SK-N-SH (cell line): ENCODE data around the gene RNF130.

Experiments used
- TEAD4 ChIP-seq: IDR thresholded peaks from 2 replicates; pipeline ENCODE4 v1.4.0; 2012; ENCODE audit warnings: mild to moderate bottlenecking, borderline replicate concordance; ENCODE audit not compliant: insufficient read depth
- TF ChIP-seq, protein P1 (sequence below): fragments of 200-600 bp; sonication (generic); IDR thresholded peaks from 2 replicates; pipeline ENCODE4 v1.6.1; 2017; ENCODE audit warnings: antibody characterized with exemption, mild to moderate bottlenecking, moderate library complexity

GRCh38 chr5:180112181-180112861, 40.8 kb upstream of the RNF130 start:
- TF ChIP-seq, protein P1, sequence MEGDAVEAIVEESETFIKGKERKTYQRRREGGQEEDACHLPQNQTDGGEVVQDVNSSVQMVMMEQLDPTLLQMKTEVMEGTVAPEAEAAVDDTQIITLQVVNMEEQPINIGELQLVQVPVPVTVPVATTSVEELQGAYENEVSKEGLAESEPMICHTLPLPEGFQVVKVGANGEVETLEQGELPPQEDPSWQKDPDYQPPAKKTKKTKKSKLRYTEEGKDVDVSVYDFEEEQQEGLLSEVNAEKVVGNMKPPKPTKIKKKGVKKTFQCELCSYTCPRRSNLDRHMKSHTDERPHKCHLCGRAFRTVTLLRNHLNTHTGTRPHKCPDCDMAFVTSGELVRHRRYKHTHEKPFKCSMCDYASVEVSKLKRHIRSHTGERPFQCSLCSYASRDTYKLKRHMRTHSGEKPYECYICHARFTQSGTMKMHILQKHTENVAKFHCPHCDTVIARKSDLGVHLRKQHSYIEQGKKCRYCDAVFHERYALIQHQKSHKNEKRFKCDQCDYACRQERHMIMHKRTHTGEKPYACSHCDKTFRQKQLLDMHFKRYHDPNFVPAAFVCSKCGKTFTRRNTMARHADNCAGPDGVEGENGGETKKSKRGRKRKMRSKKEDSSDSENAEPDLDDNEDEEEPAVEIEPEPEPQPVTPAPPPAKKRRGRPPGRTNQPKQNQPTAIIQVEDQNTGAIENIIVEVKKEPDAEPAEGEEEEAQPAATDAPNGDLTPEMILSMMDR, result no peak
- TF ChIP-seq TEAD4, result no peak
